ENCODE data around the gene AXIN1. TPM values are rescaled to one million over a fixed set of nuclear protein-coding genes. Genes with fewer than 3 reads are reported as not detected.

The AXIN1 gene
- total RNA-seq, 1 donor from 2014 or later: 19.6 TPM

DNA sequence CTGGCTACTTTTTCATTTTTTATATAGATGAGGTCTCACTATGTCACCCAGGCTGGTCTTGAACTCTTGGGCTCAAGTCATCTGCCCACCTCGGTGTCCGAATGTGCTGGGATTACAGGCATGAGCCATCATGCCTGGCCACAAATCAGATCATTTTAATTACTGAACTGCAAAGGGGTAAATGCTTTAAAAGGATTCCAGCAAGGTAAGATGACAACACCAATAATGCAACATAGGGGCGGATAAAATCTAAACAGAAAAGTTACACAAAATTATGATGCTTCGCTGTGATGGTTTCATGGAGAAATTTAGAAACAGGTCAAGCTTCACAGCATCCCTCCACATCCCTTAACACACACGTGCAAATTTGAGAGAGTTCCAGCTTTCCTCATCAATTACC is 32.3 kb downstream of the AXIN1 start:
- peaks cover 7% of the 10 kb centered on the region for H3F3A ChIP-seq (ENCODE audit: low read depth)
- no peak overlapping the region for H3K4me3 ChIP-seq
- H3K36me3 Mint-ChIP-seq: peaks cover 6% of the 10 kb centered on the region
- H3K4me3 Mint-ChIP-seq: no peak overlapping the region
- no peaks in the 10 kb centered on the region for H3K9me3 Mint-ChIP-seq
- H3K36me3 ChIP-seq: no peaks in the 10 kb centered on the region
- no peak overlapping the region for H3K4me2 ChIP-seq
- no peaks in the 10 kb centered on the region for H3K9me3 ChIP-seq (ENCODE audit: low read depth)
- TF ChIP-seq EZH2phosphoT487 (IDR thresholded peaks at IDR 0.05) (no peak), EZH2 (IDR thresholded peaks at IDR 0.05) (no peak)
- TF ChIP-seq, protein P1, sequence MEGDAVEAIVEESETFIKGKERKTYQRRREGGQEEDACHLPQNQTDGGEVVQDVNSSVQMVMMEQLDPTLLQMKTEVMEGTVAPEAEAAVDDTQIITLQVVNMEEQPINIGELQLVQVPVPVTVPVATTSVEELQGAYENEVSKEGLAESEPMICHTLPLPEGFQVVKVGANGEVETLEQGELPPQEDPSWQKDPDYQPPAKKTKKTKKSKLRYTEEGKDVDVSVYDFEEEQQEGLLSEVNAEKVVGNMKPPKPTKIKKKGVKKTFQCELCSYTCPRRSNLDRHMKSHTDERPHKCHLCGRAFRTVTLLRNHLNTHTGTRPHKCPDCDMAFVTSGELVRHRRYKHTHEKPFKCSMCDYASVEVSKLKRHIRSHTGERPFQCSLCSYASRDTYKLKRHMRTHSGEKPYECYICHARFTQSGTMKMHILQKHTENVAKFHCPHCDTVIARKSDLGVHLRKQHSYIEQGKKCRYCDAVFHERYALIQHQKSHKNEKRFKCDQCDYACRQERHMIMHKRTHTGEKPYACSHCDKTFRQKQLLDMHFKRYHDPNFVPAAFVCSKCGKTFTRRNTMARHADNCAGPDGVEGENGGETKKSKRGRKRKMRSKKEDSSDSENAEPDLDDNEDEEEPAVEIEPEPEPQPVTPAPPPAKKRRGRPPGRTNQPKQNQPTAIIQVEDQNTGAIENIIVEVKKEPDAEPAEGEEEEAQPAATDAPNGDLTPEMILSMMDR (IDR thresholded peaks at IDR 0.05): no peak
- no peak overlapping the region for H3K9ac ChIP-seq
- peaks cover 7% of the 10 kb centered on the region for H3K4me1 Mint-ChIP-seq
- H3K79me2 ChIP-seq (ENCODE audit: low read depth): peaks cover 76% of the 10 kb centered on the region
- H3K27ac Mint-ChIP-seq: no peak overlapping the region
- peaks cover 83% of the 10 kb centered on the region for H4K20me1 ChIP-seq (ENCODE audit: low read depth)
- no peak overlapping the region for H2AFZ ChIP-seq (replicated peaks)
- H3K27me3 Mint-ChIP-seq (ENCODE audit: insufficient read depth, low read depth): no peaks in the 10 kb centered on the region
- no peak for DNase-seq (ENCODE audit: low spot score)
- peaks cover 10% of the 10 kb centered on the region for H3K4me1 ChIP-seq
- no peak overlapping the region for H3K27ac ChIP-seq
- H3K27me3 ChIP-seq: no peaks in the 10 kb centered on the region

DNA sequence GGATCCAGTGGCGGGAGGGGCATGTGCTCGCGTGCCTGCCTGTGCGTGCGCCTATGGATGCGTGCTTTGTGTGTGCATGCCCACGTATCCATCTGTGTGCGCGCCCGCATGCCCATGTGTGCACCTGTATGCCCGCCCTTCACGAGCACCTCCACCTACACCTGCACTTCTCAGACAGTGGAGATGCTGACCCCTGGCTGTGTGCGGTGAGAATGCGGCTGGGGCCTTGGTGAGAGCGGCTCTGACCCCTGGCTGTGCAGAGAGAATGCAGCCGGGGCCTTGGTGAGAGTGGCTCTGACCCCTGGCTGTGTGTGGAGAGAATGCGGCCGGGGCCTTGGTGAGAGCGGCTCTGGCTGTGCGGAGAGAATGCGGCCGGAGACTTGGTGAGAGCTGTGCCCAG is 33.9 kb downstream of the AXIN1 start:
- H3K4me2 ChIP-seq: peak overlapping the region; percentile 14
- H3K4me3 ChIP-seq: no peak overlapping the region
- H3K9ac ChIP-seq: no peak overlapping the region
- no peak overlapping the region for H3K4me3 Mint-ChIP-seq
- H3K79me2 ChIP-seq (ENCODE audit: low read depth): peaks cover 79% of the 10 kb centered on the region
- peak; percentile 75 for DNase-seq (ENCODE audit: low spot score)
- H2AFZ ChIP-seq (replicated peaks): no peak overlapping the region
- H3F3A ChIP-seq (ENCODE audit: low read depth): peaks cover 7% of the 10 kb centered on the region
- H3K9me3 ChIP-seq (ENCODE audit: low read depth): no peaks in the 10 kb centered on the region
- no peaks in the 10 kb centered on the region for H3K36me3 ChIP-seq
- TF ChIP-seq, protein P1 (IDR thresholded peaks at IDR 0.05): peak; percentile 48
- TF ChIP-seq EZH2 (IDR thresholded peaks at IDR 0.05): no peak
- no peak overlapping the region for H3K27ac ChIP-seq
- H3K4me1 ChIP-seq: peaks cover 5% of the 10 kb centered on the region
- no peaks in the 10 kb centered on the region for H3K27me3 ChIP-seq
- H3K9me3 Mint-ChIP-seq: no peaks in the 10 kb centered on the region
- peaks cover 76% of the 10 kb centered on the region for H4K20me1 ChIP-seq (ENCODE audit: low read depth)
- H3K27ac Mint-ChIP-seq: peak overlapping the region; percentile 37
- H3K36me3 Mint-ChIP-seq: peaks cover 7% of the 10 kb centered on the region
- H3K27me3 Mint-ChIP-seq (ENCODE audit: insufficient read depth, low read depth): no peaks in the 10 kb centered on the region
- H3K4me1 Mint-ChIP-seq: peaks cover 9% of the 10 kb centered on the region

DNA sequence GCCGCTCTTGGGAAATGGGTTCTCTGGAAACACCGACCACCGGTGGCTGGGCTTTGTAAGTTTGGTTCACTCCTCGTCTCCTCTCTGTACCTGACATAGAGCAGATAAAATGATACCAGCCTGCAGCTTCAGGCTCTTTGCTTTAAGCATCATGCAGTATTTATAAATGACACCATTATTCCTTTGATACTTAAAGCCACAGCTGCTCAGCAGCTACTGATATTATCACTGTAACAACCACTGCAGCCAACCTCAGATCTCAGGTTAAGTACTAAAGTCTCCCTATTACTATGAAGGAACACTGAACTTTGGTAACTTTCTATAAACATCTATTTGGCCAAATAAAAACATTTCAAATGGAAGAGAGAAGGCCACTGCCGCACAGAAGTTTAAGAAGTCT is 34.9 kb downstream of the AXIN1 start:
- H3K27me3 Mint-ChIP-seq (ENCODE audit: insufficient read depth, low read depth): no peaks in the 10 kb centered on the region
- Histone ChIP-seq H3K27ac (no peak overlapping the region), H3K9ac (no peak overlapping the region), H3K27me3 (no peaks in the 10 kb centered on the region), H3K4me1 (peaks cover 5% of the 10 kb centered on the region), H2AFZ (replicated peaks) (no peak overlapping the region), H3K36me3 (no peaks in the 10 kb centered on the region), H3K4me2 (no peak overlapping the region), H3K79me2 (ENCODE audit: low read depth) (peaks cover 72% of the 10 kb centered on the region), H3K4me3 (no peak overlapping the region), H3K9me3 (ENCODE audit: low read depth) (no peaks in the 10 kb centered on the region), H3F3A (ENCODE audit: low read depth) (peaks cover 7% of the 10 kb centered on the region), H4K20me1 (ENCODE audit: low read depth) (peaks cover 70% of the 10 kb centered on the region)
- TF ChIP-seq, protein P1 (IDR thresholded peaks at IDR 0.05): no peak
- TF ChIP-seq EZH2 (IDR thresholded peaks at IDR 0.05) (no peak), EZH2phosphoT487 (IDR thresholded peaks at IDR 0.05) (no peak)
- no peak for DNase-seq (ENCODE audit: low spot score)
- no peaks in the 10 kb centered on the region for H3K9me3 Mint-ChIP-seq
- peaks cover 11% of the 10 kb centered on the region for H3K36me3 Mint-ChIP-seq
- H3K4me3 Mint-ChIP-seq: no peak overlapping the region
- H3K27ac Mint-ChIP-seq: no peak overlapping the region
- H3K4me1 Mint-ChIP-seq: peaks cover 9% of the 10 kb centered on the region

Data from neural progenitor cell (in vitro differentiated cells).